Cardiac fibroblast (primary cell): Measurements from ENCODE around the gene UHRF2.

Experiments
- DNase-seq, 2 donors: peaks; one replicate each; pipeline versions ENCODE4 v3.0.0 to v3.0.0-alpha.2; 2010; ENCODE audit warnings: low read depth in 2 of 2
- H3K4me3 ChIP-seq, 2 donors: replicated peaks in 1 of 2; 1 replicate in 1 of 2; 2 replicates in 1 of 2; pipeline ENCODE4 v1.5.1; 2011; ENCODE audit warnings: low read depth in 2 of 2, low read length in 2 of 2, mild to moderate bottlenecking in 2 of 2, moderate library complexity in 1 of 2
- CTCF ChIP-seq: IDR thresholded peaks from one replicate; pipeline ENCODE4 v1.5.1; 2011; ENCODE audit warnings: low read depth, mild to moderate bottlenecking, low read length, inconsistent platforms

UHRF2 gene

GRCh38 chr9:6479959-6480358, 67.0 kb downstream of the UHRF2 start:
- no peak for DNase-seq
- no peak overlapping the region for H3K4me3 ChIP-seq
- TF ChIP-seq CTCF, result no peak

- no peak for DNase-seq
- H3K4me3 ChIP-seq, result no peak overlapping the region
- TF ChIP-seq CTCF, result no peak
Measured at GRCh38 chr9:6484210-6484609, 71.2 kb downstream of the UHRF2 start.

- peak; percentile 6 for TF ChIP-seq CTCF
- no peak for DNase-seq
- H3K4me3 ChIP-seq, result no peak overlapping the region
Measured at GRCh38 chr9:6488395-6488794, 75.4 kb downstream of the UHRF2 start.

- DNase-seq, result no peak
- no peak overlapping the region for H3K4me3 ChIP-seq
- no peak for TF ChIP-seq CTCF
Measured at GRCh38 chr9:6489099-6489498, 76.1 kb downstream of the UHRF2 start.

- H3K4me3 ChIP-seq, result no peak overlapping the region
- no peak for DNase-seq
- TF ChIP-seq CTCF, result no peak
Measured at GRCh38 chr9:6490863-6491262, 77.9 kb downstream of the UHRF2 start.

GRCh38 chr9:6495466-6495865, 82.5 kb downstream of the UHRF2 start:
- TF ChIP-seq CTCF, result no peak
- DNase-seq, result no peak

GRCh38 chr9:6498982-6499381, 86.0 kb downstream of the UHRF2 start:
- H3K4me3 ChIP-seq, result no peak overlapping the region
- no peak for TF ChIP-seq CTCF
- peak in 1 of 2 donors; percentile 79 for DNase-seq

More at GRCh38 chr9:6495466-6495865, 82.5 kb downstream of the UHRF2 start:
- H3K4me3 ChIP-seq, result no peak overlapping the region
